ENCODE data around the gene SLC12A3.

GRCh38 chr16:56872863-56873391, 7.9 kb downstream of the SLC12A3 start:
- TF ChIP-seq USF2 (CRISPR knock-in tag; IDR thresholded peaks at IDR 0.05) (no peak), CTCF (IDR thresholded peaks at IDR 0.05) (no peak), ZNF671 (CRISPR knock-in tag; IDR thresholded peaks at IDR 0.05) (no peak)

All from WTC11 (cell line).